ENCODE results near the gene ARPC3. TPM values are rescaled to one million over a fixed set of nuclear protein-coding genes. Genes with fewer than 3 reads are reported as not detected.

ARPC3 gene
- total RNA-seq, 1 experiment from 2014 or later = 188 TPM

GRCh38 chr12:110421701-110422100, 28.4 kb downstream of the ARPC3 start:
- Histone ChIP-seq H3T11ph (ENCODE audit: low read length) (no peak overlapping the region), H2BK5ac (ENCODE audit: insufficient read length, low read length) (no peak overlapping the region), H3K79me1 (ENCODE audit: insufficient read depth, low read depth, low read length, poor library complexity, severe bottlenecking) (no peaks in the 10 kb centered on the region), H4K8ac (replicated peaks; ENCODE audit: insufficient read length, low read depth, low read length) (no peak overlapping the region), H3K4ac (ENCODE audit: low read depth, low read length) (no peak overlapping the region), H4K91ac (ENCODE audit: insufficient read length, low read depth, low read length) (no peak overlapping the region), H3K27ac (ENCODE audit: insufficient read length, low read depth, low read length) (no peak overlapping the region), H3K18ac (ENCODE audit: insufficient read length, low read depth, low read length) (no peak overlapping the region), H3K23ac (ENCODE audit: insufficient read length, low read depth, low read length) (no peak overlapping the region), H3K23me2 (ENCODE audit: insufficient read length, low read depth, low read length, poor library complexity, severe bottlenecking) (no peaks in the 10 kb centered on the region), H2BK120ac (ENCODE audit: low read depth, low read length, poor library complexity, severe bottlenecking) (no peak overlapping the region), H3K9ac (ENCODE audit: extremely low read depth, insufficient read length, low read length) (no peak overlapping the region), H2BK15ac (ENCODE audit: low read depth, low read length) (no peak overlapping the region), H3K4me1 (ENCODE audit: insufficient read depth, low read length) (peaks cover 6% of the 10 kb centered on the region; the same call in 1 of the 2 replicates), H3K9me3 (ENCODE audit: control insufficient read depth, low read depth, low read length) (no peaks in the 10 kb centered on the region), H2AFZ (ENCODE audit: low read length) (no peak overlapping the region), H2AK5ac (ENCODE audit: insufficient read length, low read length) (no peak overlapping the region), H2BK20ac (ENCODE audit: low read depth, low read length, poor library complexity, severe bottlenecking) (no peak overlapping the region), H4K20me1 (ENCODE audit: control insufficient read depth, insufficient read depth, insufficient read length) (no peaks in the 10 kb centered on the region), H3K14ac (ENCODE audit: insufficient read depth, low read length) (no peak overlapping the region), H3K4me2 (ENCODE audit: insufficient read depth, insufficient read length, low read length) (no peak overlapping the region), H2BK12ac (ENCODE audit: insufficient read length, low read depth, low read length) (no peak overlapping the region), H3K27me3 (ENCODE audit: insufficient read depth, low read length) (no peaks in the 10 kb centered on the region), H3K56ac (ENCODE audit: insufficient read length, low read depth, low read length) (no peak overlapping the region), H4K5ac (ENCODE audit: insufficient read length, low read depth, low read length) (no peak overlapping the region), H3K79me2 (ENCODE audit: insufficient read depth, low read length) (no peaks in the 10 kb centered on the region)
- Mint-ChIP-seq H3K9me3 (no peaks in the 10 kb centered on the region), H3K4me3 (no peak overlapping the region), H3K36me3 (ENCODE audit: insufficient read depth in 1 of 3, low read depth in 3 of 3) (no peaks in the 10 kb centered on the region), H3K27me3 (ENCODE audit: low read depth) (no peaks in the 10 kb centered on the region), H3K4me1 (peaks cover 6 to 12% of the 10 kb centered on the region in 2 experiments), H3K27ac (no peak overlapping the region)
- no peak for TF ChIP-seq CTCF (conservative IDR thresholded peaks at IDR 0.05)
- WGBS (ENCODE audit: extremely low coverage, insufficient read length, low lambda C conversion rate) = no CpG with 5 or more reads among the region's 4 CpGs
- DNase-seq = no peak
